GM12864 (cell line): ENCODE data around the gene PRDM11.

Source experiments
- DNase-seq: peaks from one replicate; pipeline ENCODE4 v3.0.0-alpha.2; 2011; ENCODE audit warnings: low read depth
- H3K4me3 ChIP-seq: 2 replicates; pipeline ENCODE4 v1.5.1; 2011; ENCODE audit warnings: mild to moderate bottlenecking, low read depth, low read length, control low read depth
- CTCF ChIP-seq: IDR thresholded peaks from 2 replicates; pipeline ENCODE4 v1.5.1; 2011; ENCODE audit warnings: low read depth, mild to moderate bottlenecking, moderate library complexity, low read length, control low read depth, inconsistent platforms; ENCODE audit errors: missing control alignments

Gene PRDM11

GRCh38 chr11:45141171-45141570 is 5.3 kb upstream of the PRDM11 start:
- DNase-seq, result no peak
- H3K4me3 ChIP-seq, result no peak overlapping the region
- TF ChIP-seq CTCF, result no peak

DNA sequence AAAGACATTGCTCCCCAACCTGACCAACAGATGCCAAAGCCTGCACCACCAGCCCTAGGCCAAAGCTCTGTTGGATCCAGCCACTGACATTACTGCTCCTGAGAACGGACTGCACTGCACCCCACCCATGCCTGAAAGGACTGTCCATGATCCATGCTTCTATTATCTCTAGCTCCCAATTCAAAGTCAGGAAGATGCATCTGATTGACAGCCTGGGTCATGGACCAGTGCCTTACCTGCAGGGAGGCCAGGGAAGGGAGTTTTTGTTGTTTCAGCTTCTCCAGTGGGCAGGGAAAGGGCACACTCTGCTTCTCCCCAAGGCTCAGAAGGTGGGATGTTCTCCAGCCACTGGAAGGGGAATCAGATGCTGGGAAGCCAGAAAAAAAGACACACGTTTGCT is 4.8 kb upstream of the PRDM11 start:
- no peak for DNase-seq
- TF ChIP-seq CTCF, result no peak
- no peak overlapping the region for H3K4me3 ChIP-seq

GRCh38 chr11:45142241-45143055 is 4.0 kb upstream of the PRDM11 start:
- H3K4me3 ChIP-seq, result no peak overlapping the region
- no peak for DNase-seq
- no peak for TF ChIP-seq CTCF

- DNase-seq, result no peak
- H3K4me3 ChIP-seq, result no peak overlapping the region
- TF ChIP-seq CTCF, result no peak
These were observed 2.9 kb upstream of the PRDM11 start for GRCh38 chr11:45143494-45143893.

DNA sequence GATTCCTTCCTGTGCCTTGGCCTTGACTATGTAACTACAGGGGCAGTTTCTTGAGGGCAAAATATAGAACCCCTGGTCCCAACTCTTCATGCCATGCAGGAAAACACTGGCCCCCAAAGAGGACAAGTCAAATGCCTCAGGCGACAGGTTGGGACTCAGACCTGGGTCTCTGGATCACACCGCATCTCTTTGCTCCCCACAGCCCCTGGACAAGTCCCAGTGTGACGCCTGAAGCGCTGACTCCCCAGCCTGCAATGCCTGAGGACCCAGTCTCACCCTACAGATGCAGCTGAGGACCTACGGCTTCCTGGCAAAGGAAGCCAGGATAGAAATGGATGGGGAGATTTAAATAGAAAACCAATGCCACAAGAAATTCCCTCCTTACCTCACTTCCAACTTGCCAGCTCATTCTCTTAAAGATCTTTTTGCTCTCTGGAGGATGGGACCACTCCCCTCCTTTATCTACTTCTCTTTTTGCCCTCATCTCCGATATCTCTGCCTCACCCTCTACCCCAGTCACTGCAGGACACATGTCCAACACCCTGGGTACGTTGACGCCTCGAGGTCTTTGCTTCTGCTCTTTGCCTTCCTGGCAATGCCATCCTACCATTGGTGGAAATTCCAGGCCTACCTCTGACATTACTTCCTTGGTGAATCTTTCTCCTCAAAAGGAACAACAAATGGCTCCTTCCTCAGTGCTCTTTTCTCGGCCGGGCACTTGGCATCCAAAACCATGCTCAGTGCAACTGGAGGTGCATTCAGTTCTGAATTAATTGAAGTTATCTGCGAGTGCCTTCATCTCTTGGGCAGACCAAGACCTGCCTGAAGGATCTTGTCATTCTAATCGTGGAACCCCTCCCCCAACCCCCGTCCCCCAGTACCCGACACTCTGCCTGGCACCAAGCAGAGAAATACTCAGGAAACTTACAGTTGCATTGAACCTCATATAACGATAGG is 2.0 kb upstream of the PRDM11 start:
- DNase-seq, result no peak
- TF ChIP-seq CTCF, result no peak
- H3K4me3 ChIP-seq, result no peak overlapping the region

GRCh38 chr11:45145083-45145378 is 1.4 kb upstream of the PRDM11 start:
- H3K4me3 ChIP-seq, result no peak overlapping the region
- no peak for DNase-seq

More at GRCh38 chr11:45145083-45145378, 1.4 kb upstream of the PRDM11 start:
- no peak for TF ChIP-seq CTCF
